Measurements from ENCODE around the gene CAPN15.

Gene CAPN15

DNA sequence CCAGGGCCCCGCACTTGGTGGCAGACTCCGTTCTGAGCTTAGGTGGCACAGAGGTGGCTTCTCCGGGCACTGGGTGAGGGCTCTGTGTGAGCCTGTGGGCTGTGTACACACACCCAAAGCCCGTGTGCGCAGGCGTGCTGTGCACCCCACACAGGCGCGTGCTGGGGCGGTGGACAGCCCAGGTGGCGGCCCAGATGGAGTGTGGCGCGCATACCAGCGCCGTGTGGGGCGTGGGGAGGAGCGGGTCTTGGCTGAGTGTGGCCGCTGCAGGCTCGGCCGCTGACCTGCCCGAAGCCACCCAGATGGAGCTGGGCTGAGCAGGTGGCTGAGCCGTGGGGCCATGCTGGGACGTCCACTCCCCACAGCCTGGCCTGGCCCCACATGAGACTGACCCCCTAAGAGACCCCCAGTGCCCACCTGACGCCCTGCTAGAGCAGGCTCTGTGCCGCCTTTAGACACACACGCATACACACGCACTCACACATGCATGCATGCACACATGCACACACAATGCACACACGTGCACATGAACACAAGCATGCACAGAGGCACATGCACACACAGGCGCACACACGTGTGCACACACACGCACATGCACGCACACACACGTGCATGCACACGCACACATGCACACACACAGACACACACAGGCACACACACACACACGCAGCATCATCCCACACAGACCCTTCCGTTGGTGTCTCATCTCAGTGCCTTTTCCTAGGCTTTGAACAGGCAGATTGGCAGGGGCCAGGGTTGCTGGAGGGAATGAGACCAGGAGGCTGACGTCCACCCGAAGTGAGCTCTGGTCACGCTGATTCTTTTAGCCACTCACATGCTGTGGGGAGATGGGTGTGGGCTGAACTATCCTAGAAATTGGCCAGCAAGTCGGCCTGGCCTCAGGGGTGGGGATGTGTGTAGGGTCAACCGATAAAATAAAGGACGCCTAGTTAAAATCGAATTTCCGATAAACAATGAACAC lies 34.7 kb downstream of the CAPN15 start:
- Histone ChIP-seq H3K27me3 (ENCODE audit: control insufficient read depth, insufficient read depth, low read length) (peaks cover 12% of the 10 kb centered on the region), H3K36me3 (ENCODE audit: control insufficient read depth, insufficient read depth, low read length) (no peaks in the 10 kb centered on the region), H3K4me3 (ENCODE audit: low read depth, low read length) (no peak overlapping the region), H3K9ac (ENCODE audit: low read depth, low read length) (no peak overlapping the region), H3K4me1 (ENCODE audit: control insufficient read depth, insufficient read depth, low read length) (no peaks in the 10 kb centered on the region), H3K9me3 (ENCODE audit: control insufficient read depth, insufficient read depth, low read length) (no peaks in the 10 kb centered on the region)

DNA sequence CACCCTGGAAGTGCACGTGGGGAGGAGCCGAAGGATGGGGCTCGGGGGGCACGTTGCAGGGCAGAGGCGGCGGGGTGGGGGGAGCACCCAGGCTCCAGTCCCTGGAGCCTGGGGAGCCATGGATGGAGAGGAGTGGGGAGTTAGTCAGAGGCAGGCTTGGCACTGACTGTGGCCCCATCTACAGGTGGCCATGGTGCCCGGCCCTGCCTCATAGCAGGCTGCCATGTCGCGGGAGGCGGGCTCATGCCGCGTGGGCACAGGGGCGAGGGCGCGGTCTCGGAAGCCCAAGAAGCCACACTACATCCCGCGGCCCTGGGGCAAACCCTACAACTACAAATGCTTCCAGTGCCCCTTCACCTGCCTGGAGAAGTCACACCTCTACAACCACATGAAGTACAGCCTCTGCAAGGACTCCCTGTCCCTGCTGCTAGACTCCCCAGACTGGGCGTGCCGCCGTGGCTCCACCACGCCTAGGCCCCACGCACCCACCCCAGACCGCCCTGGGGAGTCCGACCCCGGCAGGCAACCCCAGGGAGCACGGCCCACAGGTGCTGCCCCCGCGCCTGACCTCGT lies 35.6 kb downstream of the CAPN15 start:
- Histone ChIP-seq H3K27me3 (ENCODE audit: control insufficient read depth, insufficient read depth, low read length) (peaks cover 12% of the 10 kb centered on the region), H3K4me3 (ENCODE audit: low read depth, low read length) (no peak overlapping the region), H3K4me1 (ENCODE audit: control insufficient read depth, insufficient read depth, low read length) (no peaks in the 10 kb centered on the region), H3K9me3 (ENCODE audit: control insufficient read depth, insufficient read depth, low read length) (no peaks in the 10 kb centered on the region), H3K36me3 (ENCODE audit: control insufficient read depth, insufficient read depth, low read length) (no peaks in the 10 kb centered on the region), H3K9ac (ENCODE audit: low read depth, low read length) (no peak overlapping the region)

DNA sequence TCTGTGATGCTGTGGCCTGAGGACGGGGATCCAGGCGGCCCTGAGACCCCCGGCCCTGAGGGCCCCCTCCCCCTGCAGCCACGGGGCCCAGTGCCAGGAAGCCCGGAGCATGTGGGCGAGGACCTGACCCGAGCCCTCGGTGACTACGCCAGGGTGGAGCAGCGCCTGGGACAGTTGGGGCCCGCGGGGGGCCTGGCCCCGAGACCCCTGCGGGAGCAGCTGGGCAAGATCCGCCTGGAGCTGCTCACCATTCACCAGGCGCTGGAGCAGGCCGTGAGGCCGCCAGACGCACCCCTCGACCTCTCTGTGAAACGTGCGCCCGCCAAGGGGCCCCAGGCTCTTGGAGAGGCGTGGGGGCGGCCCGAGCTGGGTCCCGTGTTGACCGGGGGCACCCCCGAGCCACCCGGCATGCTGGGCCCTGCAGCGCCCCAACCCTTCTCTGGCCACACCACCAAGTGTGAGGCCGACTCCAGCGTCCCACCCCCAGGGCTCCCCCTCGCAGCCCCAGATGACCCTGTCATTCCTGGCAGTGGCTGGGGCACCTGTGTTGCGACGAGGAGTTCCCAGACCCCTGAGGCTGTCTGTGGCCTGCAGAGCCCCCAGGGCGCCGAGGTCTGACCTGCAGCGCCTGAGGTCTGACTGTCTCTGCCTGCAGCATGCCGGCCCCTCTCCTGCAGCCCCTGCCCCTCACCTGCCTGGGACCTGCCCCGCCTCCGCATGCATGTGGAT lies 37.3 kb downstream of the CAPN15 start:
- Histone ChIP-seq H3K36me3 (ENCODE audit: control insufficient read depth, insufficient read depth, low read length) (no peaks in the 10 kb centered on the region), H3K4me3 (ENCODE audit: low read depth, low read length) (no peak overlapping the region), H3K9ac (ENCODE audit: low read depth, low read length) (no peak overlapping the region), H3K27me3 (ENCODE audit: control insufficient read depth, insufficient read depth, low read length) (peaks cover 7% of the 10 kb centered on the region), H3K9me3 (ENCODE audit: control insufficient read depth, insufficient read depth, low read length) (no peaks in the 10 kb centered on the region), H3K4me1 (ENCODE audit: control insufficient read depth, insufficient read depth, low read length) (no peaks in the 10 kb centered on the region)

DNA sequence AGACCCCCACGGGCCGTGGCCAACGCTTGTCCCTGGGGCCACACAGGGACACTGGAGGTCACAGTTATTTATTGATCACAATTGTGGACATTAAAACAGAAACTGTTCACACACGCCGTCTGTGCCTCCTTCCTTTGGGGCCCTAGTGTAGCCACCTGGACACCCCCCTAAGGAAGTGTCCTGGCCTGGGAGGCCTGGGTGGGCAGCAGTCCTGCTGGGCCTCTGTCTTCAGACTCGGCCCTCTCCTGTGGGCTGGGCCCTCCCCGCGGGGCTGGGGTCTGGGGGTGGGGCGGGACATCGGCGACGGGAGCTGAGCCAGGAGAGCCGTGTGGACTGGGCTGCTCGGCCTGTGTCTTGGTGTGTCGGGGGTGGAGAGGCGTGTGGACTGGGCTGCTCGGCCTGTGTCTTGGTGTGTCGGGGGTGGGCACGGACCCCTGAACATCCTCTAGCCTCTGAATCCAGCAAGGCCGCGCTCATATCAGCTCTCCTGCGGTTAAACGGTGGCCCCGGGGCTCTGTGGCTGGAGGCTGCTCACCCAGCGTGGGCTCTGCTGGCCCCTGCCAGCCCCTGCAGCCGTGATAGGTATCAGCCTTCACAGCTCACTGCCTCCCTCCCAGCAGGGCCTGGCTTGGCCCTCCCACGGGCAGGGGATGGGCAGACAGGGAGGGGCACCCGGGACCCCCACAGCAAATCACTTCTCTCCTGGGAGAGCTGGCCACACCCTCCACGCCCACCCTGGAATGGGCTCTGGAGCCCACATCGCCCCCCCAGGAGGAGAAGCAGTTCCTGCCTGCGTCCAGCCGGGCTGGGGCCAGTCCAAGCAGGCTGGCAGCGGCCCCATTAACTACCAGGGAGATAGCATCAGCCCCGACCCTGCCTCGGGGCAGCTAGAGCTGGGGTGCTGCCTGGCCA lies 38.2 kb downstream of the CAPN15 start:
- no peaks in the 10 kb centered on the region for H3K36me3 ChIP-seq (ENCODE audit: control insufficient read depth, insufficient read depth, low read length)
- peak overlapping the region; percentile 12 for H3K9ac ChIP-seq (ENCODE audit: low read depth, low read length)
- no peaks in the 10 kb centered on the region for H3K4me1 ChIP-seq (ENCODE audit: control insufficient read depth, insufficient read depth, low read length)
- H3K27me3 ChIP-seq (ENCODE audit: control insufficient read depth, insufficient read depth, low read length): peaks cover 7% of the 10 kb centered on the region
- H3K9me3 ChIP-seq (ENCODE audit: control insufficient read depth, insufficient read depth, low read length): no peaks in the 10 kb centered on the region
- no peak overlapping the region for H3K4me3 ChIP-seq (ENCODE audit: low read depth, low read length)

DNA sequence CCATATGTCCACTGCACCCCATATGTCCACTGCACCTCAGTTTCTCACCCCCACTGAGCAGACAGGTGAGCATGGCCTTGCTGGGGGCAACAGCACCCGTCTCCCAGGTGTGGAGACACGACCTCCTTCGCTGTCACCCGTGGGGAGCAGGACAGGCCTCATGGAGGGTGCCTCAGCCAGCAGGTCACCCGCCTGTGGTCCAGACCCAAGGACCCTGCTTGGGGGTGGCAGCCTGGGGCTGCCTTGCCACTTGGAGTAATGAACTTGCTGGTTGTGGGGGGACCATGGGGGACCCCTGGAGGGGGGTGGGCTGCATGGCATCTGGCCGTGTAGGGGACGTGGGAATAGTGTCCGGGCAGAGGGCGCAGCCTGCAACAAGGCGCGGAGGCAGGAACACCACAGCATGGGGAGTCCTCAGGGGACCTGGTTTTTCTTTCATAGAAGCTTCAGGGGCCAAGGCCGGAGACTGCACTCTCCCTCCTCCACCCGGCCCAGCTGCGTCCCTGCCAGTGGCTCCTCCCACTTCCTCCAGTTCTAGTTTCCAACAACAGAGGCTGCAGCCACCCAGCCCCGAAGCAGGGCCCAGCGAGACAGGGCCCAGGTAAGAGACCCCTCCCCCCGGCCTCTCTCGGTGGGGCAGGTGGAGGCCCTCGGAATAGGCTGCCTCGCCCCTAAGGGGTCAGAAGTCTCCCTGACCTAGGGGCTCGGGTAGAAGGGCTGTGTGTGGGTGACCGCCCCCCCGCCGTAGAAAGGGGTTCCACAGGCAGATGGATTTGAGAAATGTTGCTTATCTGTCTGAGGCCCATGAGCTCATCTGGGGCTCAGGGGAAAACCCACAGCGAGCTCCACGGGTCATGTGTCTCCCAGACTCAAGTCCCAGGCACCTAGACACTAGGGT lies 39.2 kb downstream of the CAPN15 start, which contains the start of gene NHLRC4:
Gene NHLRC4 (plus strand): TSS at position 531 of the 898 bp plus-strand sequence. CDS start 1,043 bp downstream, outside the sequence.
- Histone ChIP-seq H3K4me1 (ENCODE audit: control insufficient read depth, insufficient read depth, low read length) (no peaks in the 10 kb centered on the region), H3K36me3 (ENCODE audit: control insufficient read depth, insufficient read depth, low read length) (no peaks in the 10 kb centered on the region), H3K9me3 (ENCODE audit: control insufficient read depth, insufficient read depth, low read length) (no peaks in the 10 kb centered on the region), H3K9ac (ENCODE audit: low read depth, low read length) (peak within 1 kb of the TSS; percentile 12), H3K4me3 (ENCODE audit: low read depth, low read length) (no peak within 1 kb of the TSS), H3K27me3 (ENCODE audit: control insufficient read depth, insufficient read depth, low read length) (peaks cover under 1% of the 10 kb centered on the region)

- Histone ChIP-seq H3K9me3 (ENCODE audit: control insufficient read depth, insufficient read depth, low read length) (no peaks in the 10 kb centered on the region), H3K9ac (ENCODE audit: low read depth, low read length) (no peak overlapping the region), H3K4me3 (ENCODE audit: low read depth, low read length) (no peak overlapping the region), H3K27me3 (ENCODE audit: control insufficient read depth, insufficient read depth, low read length) (no peaks in the 10 kb centered on the region), H3K36me3 (ENCODE audit: control insufficient read depth, insufficient read depth, low read length) (no peaks in the 10 kb centered on the region), H3K4me1 (ENCODE audit: control insufficient read depth, insufficient read depth, low read length) (no peaks in the 10 kb centered on the region)
Measured at GRCh38 chr16:567373-568256, 40.1 kb downstream of the CAPN15 start.

- Histone ChIP-seq H3K4me3 (ENCODE audit: low read depth, low read length) (peak overlapping the region; percentile 50), H3K9me3 (ENCODE audit: control insufficient read depth, insufficient read depth, low read length) (no peaks in the 10 kb centered on the region), H3K4me1 (ENCODE audit: control insufficient read depth, insufficient read depth, low read length) (no peaks in the 10 kb centered on the region), H3K36me3 (ENCODE audit: control insufficient read depth, insufficient read depth, low read length) (peaks cover 1% of the 10 kb centered on the region), H3K27me3 (ENCODE audit: control insufficient read depth, insufficient read depth, low read length) (no peaks in the 10 kb centered on the region), H3K9ac (ENCODE audit: low read depth, low read length) (no peak overlapping the region)
Measured at GRCh38 chr16:568401-569258, 41.1 kb downstream of the CAPN15 start.

- H3K9ac ChIP-seq (ENCODE audit: low read depth, low read length): peak within 1 kb of the TSS; percentile 83
- H3K36me3 ChIP-seq (ENCODE audit: control insufficient read depth, insufficient read depth, low read length): peaks cover 7% of the 10 kb centered on the region
- H3K4me3 ChIP-seq (ENCODE audit: low read depth, low read length): peak within 1 kb of the TSS; percentile 68
- no peaks in the 10 kb centered on the region for H3K9me3 ChIP-seq (ENCODE audit: control insufficient read depth, insufficient read depth, low read length)
- H3K4me1 ChIP-seq (ENCODE audit: control insufficient read depth, insufficient read depth, low read length): no peaks in the 10 kb centered on the region
- H3K27me3 ChIP-seq (ENCODE audit: control insufficient read depth, insufficient read depth, low read length): no peaks in the 10 kb centered on the region
Measured at GRCh38 chr16:569445-570254, 42.1 kb downstream of the CAPN15 start, which contains the start of gene PIGQ. TSS of gene PIGQ (plus strand) at chr16:569968. CDS start at chr16:574075, 4,107 bp downstream.
